ENCODE data around the gene DHCR7. TPM values are rescaled to one million over a fixed set of nuclear protein-coding genes. Genes with fewer than 3 reads are reported as not detected.

Gene DHCR7
- total and polyA plus RNA-seq, 4 donors: 32.3 to 115 (median 72.4) TPM

DNA sequence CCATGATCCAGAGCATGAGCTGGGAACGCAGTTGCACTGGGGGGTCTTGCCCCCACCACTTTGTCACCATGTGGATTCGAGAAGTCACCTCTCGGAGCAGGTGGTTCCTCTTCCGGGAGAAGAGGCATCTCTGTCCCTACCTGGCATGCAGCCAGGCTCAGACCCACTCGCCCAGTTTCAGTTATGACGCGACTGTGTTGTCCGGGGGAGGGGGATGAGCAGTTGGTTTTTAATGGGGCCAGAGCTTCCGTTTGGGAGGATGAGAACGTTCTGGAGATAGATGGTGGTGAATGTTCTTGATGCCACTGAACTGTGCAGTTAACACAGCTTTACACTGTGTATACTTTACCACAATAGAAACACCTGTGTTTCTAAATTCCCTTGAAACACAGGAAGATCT, 41.5 kb downstream of the DHCR7 start:
- no peak overlapping the region for H3K4me3 ChIP-seq (ENCODE audit: low read depth, low read length)
- 67% methylated on average over 1 of the region's 10 CpGs for WGBS (ENCODE audit: insufficient coverage)
- no peak overlapping the region for H3K27ac ChIP-seq (ENCODE audit: low read depth, low read length)
- no peaks in the 10 kb centered on the region for H3K27me3 ChIP-seq (ENCODE audit: control insufficient read depth, insufficient read depth, low read length)
- no peak for DNase-seq (ENCODE audit: low read depth in 4 of 6, low spot score in 6 of 6)
- no peaks in the 10 kb centered on the region for H3K36me3 ChIP-seq (ENCODE audit: control insufficient read depth, insufficient read depth, low read length)
- peaks cover 6% of the 10 kb centered on the region for H3K4me1 ChIP-seq (ENCODE audit: control insufficient read depth, insufficient read depth, low read length)
- H3K9me3 ChIP-seq (ENCODE audit: control insufficient read depth, insufficient read depth, low read length): no peaks in the 10 kb centered on the region

DNA sequence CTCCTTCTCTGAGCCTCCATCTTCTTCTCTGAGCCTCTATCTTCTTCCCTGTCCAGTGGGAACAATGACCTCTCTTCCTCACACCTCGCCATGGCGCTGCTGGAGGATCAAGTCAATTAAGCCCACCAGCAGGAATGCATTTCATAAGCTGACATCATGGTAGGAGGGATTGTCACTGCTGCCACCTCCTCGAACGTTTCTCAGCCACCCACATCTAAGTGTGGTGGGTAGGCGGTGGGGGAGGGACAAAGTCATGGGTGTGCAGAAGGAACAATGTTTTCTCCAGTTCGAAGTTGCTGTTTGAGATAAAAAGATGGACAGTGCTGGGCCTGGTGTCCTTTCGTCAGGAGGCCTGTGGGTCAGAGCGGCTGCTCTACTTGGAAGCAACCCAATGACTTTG, 44.0 kb downstream of the DHCR7 start:
- Histone ChIP-seq H3K9me3 (ENCODE audit: control insufficient read depth, insufficient read depth, low read length) (no peaks in the 10 kb centered on the region), H3K36me3 (ENCODE audit: control insufficient read depth, insufficient read depth, low read length) (no peaks in the 10 kb centered on the region), H3K27ac (ENCODE audit: low read depth, low read length) (no peak overlapping the region), H3K4me1 (ENCODE audit: control insufficient read depth, insufficient read depth, low read length) (peaks cover 3% of the 10 kb centered on the region), H3K4me3 (ENCODE audit: low read depth, low read length) (no peak overlapping the region), H3K27me3 (ENCODE audit: control insufficient read depth, insufficient read depth, low read length) (no peaks in the 10 kb centered on the region)
- no peak for DNase-seq (ENCODE audit: low read depth in 4 of 6, low spot score in 6 of 6)
- WGBS (ENCODE audit: insufficient coverage): 88% methylated on average over 5 of the region's 8 CpGs

DNA sequence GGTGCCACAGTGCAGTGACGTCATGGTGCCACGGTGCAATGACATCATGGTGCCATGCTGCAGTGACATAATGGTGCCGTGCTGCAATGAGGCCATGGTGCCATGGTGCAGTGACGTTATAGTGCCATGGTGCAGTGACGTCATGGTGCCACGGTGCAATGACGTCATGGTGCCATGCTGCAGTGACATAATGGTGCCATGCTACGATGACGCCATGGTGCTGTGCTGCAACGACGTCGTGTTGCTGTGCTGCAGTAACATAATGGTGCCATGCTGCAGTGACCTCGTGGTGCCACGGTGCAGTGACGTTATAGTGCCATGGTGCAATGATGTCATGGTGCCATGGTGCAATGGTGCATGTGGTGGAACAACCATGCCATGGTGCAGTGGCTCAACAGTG, 45.3 kb downstream of the DHCR7 start:
- H3K9me3 ChIP-seq (ENCODE audit: control insufficient read depth, insufficient read depth, low read length): no peaks in the 10 kb centered on the region
- no peaks in the 10 kb centered on the region for H3K36me3 ChIP-seq (ENCODE audit: control insufficient read depth, insufficient read depth, low read length)
- H3K4me1 ChIP-seq (ENCODE audit: control insufficient read depth, insufficient read depth, low read length): no peaks in the 10 kb centered on the region
- H3K27ac ChIP-seq (ENCODE audit: low read depth, low read length): no peak overlapping the region
- H3K4me3 ChIP-seq (ENCODE audit: low read depth, low read length): no peak overlapping the region
- no peaks in the 10 kb centered on the region for H3K27me3 ChIP-seq (ENCODE audit: control insufficient read depth, insufficient read depth, low read length)
- 80% methylated on average over 15 of the region's 15 CpGs for WGBS (ENCODE audit: insufficient coverage)
- DNase-seq (ENCODE audit: low read depth in 4 of 6, low spot score in 6 of 6): no peak

DNA sequence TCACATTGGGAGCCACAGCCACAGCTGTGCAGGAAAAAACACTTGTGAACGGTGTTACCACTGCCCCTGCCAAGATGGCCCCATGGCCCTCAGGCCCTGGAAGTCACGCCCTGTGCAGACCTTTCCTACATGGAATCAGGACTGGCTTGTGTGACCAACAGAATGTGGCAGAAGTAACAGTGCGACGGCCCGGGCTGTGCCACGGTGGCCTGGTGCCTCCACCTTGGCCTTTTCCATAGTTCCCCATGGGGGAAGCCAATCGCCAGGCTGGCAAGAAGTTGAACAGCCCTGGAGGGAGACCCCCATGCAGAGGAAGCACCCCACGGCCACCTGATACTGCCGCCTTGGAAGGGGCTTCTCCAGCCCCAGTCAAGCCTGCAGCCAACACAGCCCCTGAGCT, 48.0 kb downstream of the DHCR7 start:
- no peaks in the 10 kb centered on the region for H3K27me3 ChIP-seq (ENCODE audit: control insufficient read depth, insufficient read depth, low read length)
- 96% methylated on average over 9 of the region's 9 CpGs for WGBS (ENCODE audit: insufficient coverage)
- H3K27ac ChIP-seq (ENCODE audit: low read depth, low read length): no peak overlapping the region
- no peak for DNase-seq (ENCODE audit: low read depth in 4 of 6, low spot score in 6 of 6)
- H3K36me3 ChIP-seq (ENCODE audit: control insufficient read depth, insufficient read depth, low read length): no peaks in the 10 kb centered on the region
- no peaks in the 10 kb centered on the region for H3K9me3 ChIP-seq (ENCODE audit: control insufficient read depth, insufficient read depth, low read length)
- no peak overlapping the region for H3K4me3 ChIP-seq (ENCODE audit: low read depth, low read length)
- H3K4me1 ChIP-seq (ENCODE audit: control insufficient read depth, insufficient read depth, low read length): no peaks in the 10 kb centered on the region

DNA sequence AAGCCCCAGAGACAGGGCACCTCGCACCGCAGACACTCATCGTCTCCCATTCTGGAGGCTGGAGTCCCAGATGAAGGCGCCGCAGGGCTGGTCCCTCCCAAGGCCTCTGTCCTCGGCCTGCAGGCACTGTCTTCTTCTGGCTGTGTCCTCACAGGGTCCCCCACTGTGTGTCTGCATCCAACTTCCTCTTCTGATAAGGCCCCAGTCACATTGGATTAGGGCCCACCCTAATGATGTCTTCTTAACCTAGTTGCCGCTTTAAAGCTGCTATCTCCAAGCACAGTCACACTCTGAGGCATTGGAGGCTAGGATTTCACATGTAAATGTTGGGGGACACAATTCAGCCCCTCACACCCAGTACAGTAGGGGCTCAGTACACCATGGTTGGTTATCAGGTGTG, 48.9 kb downstream of the DHCR7 start:
- Histone ChIP-seq H3K4me1 (ENCODE audit: control insufficient read depth, insufficient read depth, low read length) (no peaks in the 10 kb centered on the region), H3K36me3 (ENCODE audit: control insufficient read depth, insufficient read depth, low read length) (no peaks in the 10 kb centered on the region), H3K27ac (ENCODE audit: low read depth, low read length) (no peak overlapping the region), H3K9me3 (ENCODE audit: control insufficient read depth, insufficient read depth, low read length) (no peaks in the 10 kb centered on the region), H3K4me3 (ENCODE audit: low read depth, low read length) (no peak overlapping the region), H3K27me3 (ENCODE audit: control insufficient read depth, insufficient read depth, low read length) (no peaks in the 10 kb centered on the region)
- no peak for DNase-seq (ENCODE audit: low read depth in 4 of 6, low spot score in 6 of 6)
- 82% methylated on average over 6 of the region's 7 CpGs for WGBS (ENCODE audit: insufficient coverage)

DNA sequence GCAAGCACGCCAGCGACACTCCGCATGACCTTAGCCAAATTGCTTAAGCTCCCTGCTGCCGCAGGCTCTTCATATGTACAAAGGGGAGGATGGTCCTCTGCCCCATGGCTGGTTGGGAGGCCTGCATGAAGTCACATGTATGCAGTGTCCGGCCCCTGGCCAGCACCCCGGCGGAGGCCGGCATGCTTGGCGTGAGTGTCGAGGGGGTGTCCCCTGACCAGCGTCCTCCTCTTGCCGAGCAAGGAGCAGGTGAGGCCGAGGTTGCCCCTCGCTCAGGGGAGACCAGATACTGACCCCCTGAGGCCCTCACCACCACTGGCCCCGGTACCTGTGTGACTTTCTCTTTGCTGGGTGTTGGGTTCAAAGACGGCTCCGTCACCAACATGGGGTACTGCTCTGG, 50.2 kb downstream of the DHCR7 start:
- no peak for DNase-seq (ENCODE audit: low read depth in 4 of 6, low spot score in 6 of 6)
- Histone ChIP-seq H3K27ac (ENCODE audit: low read depth, low read length) (no peak overlapping the region), H3K9me3 (ENCODE audit: control insufficient read depth, insufficient read depth, low read length) (no peaks in the 10 kb centered on the region), H3K4me3 (ENCODE audit: low read depth, low read length) (no peak overlapping the region), H3K36me3 (ENCODE audit: control insufficient read depth, insufficient read depth, low read length) (no peaks in the 10 kb centered on the region), H3K27me3 (ENCODE audit: control insufficient read depth, insufficient read depth, low read length) (no peaks in the 10 kb centered on the region), H3K4me1 (ENCODE audit: control insufficient read depth, insufficient read depth, low read length) (no peaks in the 10 kb centered on the region)
- 96% methylated on average over 17 of the region's 17 CpGs for WGBS (ENCODE audit: insufficient coverage)

DNA sequence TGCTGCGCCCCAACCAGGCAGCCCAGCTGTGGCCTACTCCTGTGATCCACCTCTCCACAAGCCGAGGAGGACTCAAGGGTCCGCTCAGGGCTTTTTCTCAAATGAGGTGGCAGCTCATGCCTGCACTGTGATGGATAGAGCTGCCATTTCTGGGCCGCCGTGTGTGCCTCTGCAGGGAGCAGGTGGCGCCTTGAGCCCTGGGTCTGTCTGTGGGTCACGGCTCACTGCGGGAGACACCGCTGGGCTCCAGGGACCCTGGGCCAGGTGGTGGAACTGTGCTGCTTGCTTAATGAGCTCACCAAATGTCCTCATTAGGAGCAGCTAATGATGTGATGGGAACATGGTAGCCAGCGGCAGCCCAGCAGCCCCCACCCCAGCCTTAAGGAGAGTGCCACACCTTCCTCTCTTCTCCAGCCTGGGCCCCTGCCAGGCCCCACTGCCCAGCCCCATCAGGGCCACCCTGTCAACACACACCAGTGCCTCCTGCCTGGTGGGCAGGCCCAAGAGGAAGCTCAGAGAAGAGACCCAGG, 50.8 kb downstream of the DHCR7 start:
- Histone ChIP-seq H3K27ac (ENCODE audit: low read depth, low read length) (no peak overlapping the region), H3K9me3 (ENCODE audit: control insufficient read depth, insufficient read depth, low read length) (no peaks in the 10 kb centered on the region), H3K36me3 (ENCODE audit: control insufficient read depth, insufficient read depth, low read length) (no peaks in the 10 kb centered on the region), H3K4me1 (ENCODE audit: control insufficient read depth, insufficient read depth, low read length) (no peaks in the 10 kb centered on the region), H3K4me3 (ENCODE audit: low read depth, low read length) (no peak overlapping the region), H3K27me3 (ENCODE audit: control insufficient read depth, insufficient read depth, low read length) (no peaks in the 10 kb centered on the region)
- DNase-seq (ENCODE audit: low read depth in 4 of 6, low spot score in 6 of 6): no peak
- WGBS (ENCODE audit: insufficient coverage): 79% methylated on average over 9 of the region's 10 CpGs

DNA sequence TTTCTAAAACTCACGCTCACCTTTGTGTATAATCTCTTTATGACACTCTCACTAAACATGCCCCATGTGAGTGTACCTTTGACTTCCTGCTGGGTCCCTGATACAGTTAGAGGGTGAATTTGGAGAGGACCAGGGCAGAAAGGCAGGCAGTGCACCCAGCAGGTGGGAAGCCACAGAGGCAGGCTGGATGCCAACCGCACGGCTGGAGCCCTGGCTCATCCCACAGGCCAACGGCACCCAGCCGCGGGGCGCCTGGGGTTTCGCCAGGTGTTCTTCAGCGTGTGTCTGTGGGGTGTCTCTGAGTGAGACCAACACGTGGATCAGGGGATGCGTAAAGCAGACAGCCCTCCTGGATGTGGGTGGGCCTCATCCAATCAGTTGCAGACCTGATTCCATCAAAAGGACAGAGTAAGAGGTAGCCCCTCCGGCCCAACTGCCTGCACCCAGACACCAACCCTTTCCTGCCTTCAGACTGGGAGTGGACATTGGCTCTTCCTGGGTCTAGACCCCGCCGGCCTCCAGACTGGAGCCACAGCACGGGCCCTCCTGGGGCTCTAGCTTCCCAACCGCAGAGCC, 51.6 kb downstream of the DHCR7 start:
- Histone ChIP-seq H3K27ac (ENCODE audit: low read depth, low read length) (no peak overlapping the region), H3K9me3 (ENCODE audit: control insufficient read depth, insufficient read depth, low read length) (no peaks in the 10 kb centered on the region), H3K27me3 (ENCODE audit: control insufficient read depth, insufficient read depth, low read length) (peaks cover 2% of the 10 kb centered on the region), H3K4me3 (ENCODE audit: low read depth, low read length) (no peak overlapping the region), H3K36me3 (ENCODE audit: control insufficient read depth, insufficient read depth, low read length) (no peaks in the 10 kb centered on the region), H3K4me1 (ENCODE audit: control insufficient read depth, insufficient read depth, low read length) (no peaks in the 10 kb centered on the region)
- DNase-seq (ENCODE audit: low read depth in 4 of 6, low spot score in 6 of 6): no peak
- WGBS (ENCODE audit: insufficient coverage): 84% methylated on average over 14 of the region's 16 CpGs

DNA sequence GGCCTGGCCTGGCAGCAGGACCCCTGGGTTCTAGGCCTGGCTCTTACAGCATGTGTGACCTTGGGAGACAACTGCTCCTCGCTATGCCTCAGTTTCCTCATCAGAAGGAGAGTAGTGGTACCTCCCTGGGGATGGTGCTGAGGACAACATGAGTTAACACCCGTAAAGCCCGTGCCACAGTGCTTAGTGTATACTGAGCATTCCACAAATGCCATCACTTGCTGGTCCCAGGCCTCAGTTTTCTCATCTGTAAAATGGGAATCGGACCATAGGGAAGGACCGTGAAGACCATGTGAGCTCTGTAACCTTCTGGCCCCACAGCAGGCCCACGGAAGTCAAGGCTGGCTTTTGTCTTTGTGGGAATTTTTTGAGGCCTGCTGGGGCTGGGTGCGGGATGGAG, 52.4 kb downstream of the DHCR7 start:
- H3K4me3 ChIP-seq (ENCODE audit: low read depth, low read length): no peak overlapping the region
- no peak for DNase-seq (ENCODE audit: low read depth in 4 of 6, low spot score in 6 of 6)
- WGBS (ENCODE audit: insufficient coverage): 99% methylated on average over 7 of the region's 7 CpGs
- peaks cover 2% of the 10 kb centered on the region for H3K27me3 ChIP-seq (ENCODE audit: control insufficient read depth, insufficient read depth, low read length)
- no peaks in the 10 kb centered on the region for H3K4me1 ChIP-seq (ENCODE audit: control insufficient read depth, insufficient read depth, low read length)
- H3K27ac ChIP-seq (ENCODE audit: low read depth, low read length): no peak overlapping the region
- no peaks in the 10 kb centered on the region for H3K36me3 ChIP-seq (ENCODE audit: control insufficient read depth, insufficient read depth, low read length)
- no peaks in the 10 kb centered on the region for H3K9me3 ChIP-seq (ENCODE audit: control insufficient read depth, insufficient read depth, low read length)

DNA sequence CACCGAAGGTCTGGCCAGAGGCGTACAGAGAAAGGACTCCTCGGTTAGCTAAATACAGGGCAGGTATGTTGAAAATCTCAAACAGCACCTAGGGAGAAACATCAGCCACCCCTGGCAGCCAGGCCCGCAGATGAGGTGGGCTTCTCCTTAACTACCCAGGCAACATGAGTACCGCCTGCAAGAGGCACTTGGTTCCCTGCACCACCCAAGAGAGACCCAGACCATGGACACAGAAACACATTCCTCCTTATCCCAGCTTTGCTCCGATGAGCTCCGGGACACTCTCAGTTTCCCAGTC, 53.0 kb downstream of the DHCR7 start:
- Histone ChIP-seq H3K27me3 (ENCODE audit: control insufficient read depth, insufficient read depth, low read length) (peaks cover 2% of the 10 kb centered on the region), H3K36me3 (ENCODE audit: control insufficient read depth, insufficient read depth, low read length) (no peaks in the 10 kb centered on the region), H3K4me1 (ENCODE audit: control insufficient read depth, insufficient read depth, low read length) (no peaks in the 10 kb centered on the region), H3K9me3 (ENCODE audit: control insufficient read depth, insufficient read depth, low read length) (no peaks in the 10 kb centered on the region), H3K27ac (ENCODE audit: low read depth, low read length) (no peak overlapping the region), H3K4me3 (ENCODE audit: low read depth, low read length) (no peak overlapping the region)
- WGBS (ENCODE audit: insufficient coverage): 43% methylated on average over 4 of the region's 7 CpGs
- DNase-seq (ENCODE audit: low read depth in 4 of 6, low spot score in 6 of 6): no peak

Measured in spinal cord (tissue), 10 donors.